HG03442 (cell line): ENCODE results near the gene ZSCAN4.

Experiments
- ATAC-seq: cut with Tn5 transposase; IDR thresholded peaks from one replicate; pipeline ENCODE4 v1.9.1; 2021; ENCODE audit warnings: mild to moderate bottlenecking, moderate library complexity; ENCODE audit not compliant: unreplicated experiment

ZSCAN4 gene

DNA sequence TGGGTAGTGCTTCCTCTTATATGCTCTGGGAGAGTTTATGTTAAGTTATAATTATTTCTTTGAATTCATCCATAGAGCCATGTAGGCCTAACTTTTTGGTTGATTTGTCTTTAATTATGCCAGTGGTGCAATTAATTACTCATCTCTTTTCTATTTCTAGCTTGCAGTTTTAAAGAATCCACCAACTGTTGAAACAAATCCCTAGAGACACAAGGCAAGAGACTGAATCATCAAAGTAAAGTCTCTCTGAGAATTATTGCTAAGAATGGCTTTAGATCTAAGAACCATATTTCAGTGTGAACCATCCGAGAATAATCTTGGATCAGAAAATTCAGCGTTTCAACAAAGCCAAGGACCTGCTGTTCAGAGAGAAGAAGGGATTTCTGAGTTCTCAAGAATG is 7.1 kb downstream of the ZSCAN4 start:
- ATAC-seq, result no peak

DNA sequence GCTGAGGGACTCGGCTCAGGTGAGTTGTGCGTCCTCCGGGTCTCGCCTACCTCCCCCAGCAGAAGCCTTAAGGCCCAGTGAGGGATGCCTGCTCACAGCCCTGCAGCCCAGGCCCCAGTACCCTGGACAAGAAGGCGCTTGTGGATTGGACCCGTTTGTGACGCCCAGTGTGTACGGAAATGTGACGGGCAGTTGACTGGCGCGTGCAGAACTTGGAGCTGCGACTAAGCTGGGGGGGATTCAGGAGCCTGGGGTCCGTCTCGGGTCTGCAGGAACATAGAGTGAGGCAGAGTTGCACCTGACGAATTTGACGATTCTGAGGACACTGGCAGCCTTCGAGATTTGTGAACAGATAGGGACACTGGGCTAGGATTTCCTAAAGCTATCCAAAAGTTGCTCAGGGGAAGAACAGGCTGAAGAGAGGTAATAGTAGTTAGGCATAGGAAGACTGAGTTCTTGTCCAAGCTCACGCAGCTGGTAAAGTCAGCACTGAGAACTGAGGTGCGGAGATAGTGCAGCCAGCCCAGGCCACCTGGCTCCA is 13.6 kb downstream of the ZSCAN4 start:
- no peak for ATAC-seq

DNA sequence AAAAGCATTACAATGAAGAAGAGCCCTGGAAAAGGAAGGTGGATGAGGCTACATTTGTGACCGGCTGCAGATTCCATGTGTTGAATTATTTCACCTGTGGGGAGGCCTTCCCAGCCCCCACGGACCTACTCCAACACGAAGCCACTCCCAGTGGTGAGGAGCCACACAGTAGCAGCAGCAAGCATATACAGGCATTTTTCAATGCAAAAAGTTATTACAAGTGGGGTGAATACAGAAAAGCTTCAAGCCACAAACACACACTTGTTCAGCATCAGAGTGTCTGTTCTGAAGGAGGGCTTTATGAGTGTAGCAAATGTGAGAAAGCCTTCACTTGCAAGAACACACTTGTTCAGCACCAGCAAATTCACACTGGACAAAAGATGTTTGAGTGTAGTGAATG is 18.0 kb downstream of the ZSCAN4 start:
- no peak for ATAC-seq

DNA sequence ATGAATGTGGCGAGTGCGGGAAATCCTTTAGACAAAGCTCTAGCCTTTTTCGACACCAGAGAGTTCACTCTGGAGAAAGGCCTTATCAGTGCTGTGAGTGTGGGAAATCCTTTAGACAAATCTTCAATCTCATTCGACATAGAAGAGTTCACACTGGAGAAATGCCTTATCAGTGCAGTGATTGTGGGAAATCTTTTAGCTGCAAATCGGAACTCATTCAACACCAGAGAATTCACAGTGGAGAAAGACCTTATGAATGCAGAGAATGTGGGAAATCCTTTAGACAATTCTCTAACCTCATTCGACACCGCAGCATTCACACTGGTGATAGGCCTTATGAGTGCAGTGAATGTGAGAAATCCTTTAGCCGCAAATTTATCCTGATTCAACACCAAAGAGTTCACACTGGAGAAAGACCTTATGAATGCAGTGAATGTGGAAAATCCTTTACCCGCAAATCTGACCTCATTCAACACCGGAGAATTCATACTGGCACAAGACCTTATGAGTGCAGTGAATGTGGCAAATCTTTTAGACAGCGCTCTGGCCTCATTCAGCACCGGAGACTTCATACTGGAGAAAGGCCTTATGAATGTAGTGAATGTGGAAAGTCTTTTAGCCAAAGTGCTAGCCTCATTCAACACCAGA is 18.8 kb downstream of the ZSCAN4 start:
- ATAC-seq, result no peak

DNA sequence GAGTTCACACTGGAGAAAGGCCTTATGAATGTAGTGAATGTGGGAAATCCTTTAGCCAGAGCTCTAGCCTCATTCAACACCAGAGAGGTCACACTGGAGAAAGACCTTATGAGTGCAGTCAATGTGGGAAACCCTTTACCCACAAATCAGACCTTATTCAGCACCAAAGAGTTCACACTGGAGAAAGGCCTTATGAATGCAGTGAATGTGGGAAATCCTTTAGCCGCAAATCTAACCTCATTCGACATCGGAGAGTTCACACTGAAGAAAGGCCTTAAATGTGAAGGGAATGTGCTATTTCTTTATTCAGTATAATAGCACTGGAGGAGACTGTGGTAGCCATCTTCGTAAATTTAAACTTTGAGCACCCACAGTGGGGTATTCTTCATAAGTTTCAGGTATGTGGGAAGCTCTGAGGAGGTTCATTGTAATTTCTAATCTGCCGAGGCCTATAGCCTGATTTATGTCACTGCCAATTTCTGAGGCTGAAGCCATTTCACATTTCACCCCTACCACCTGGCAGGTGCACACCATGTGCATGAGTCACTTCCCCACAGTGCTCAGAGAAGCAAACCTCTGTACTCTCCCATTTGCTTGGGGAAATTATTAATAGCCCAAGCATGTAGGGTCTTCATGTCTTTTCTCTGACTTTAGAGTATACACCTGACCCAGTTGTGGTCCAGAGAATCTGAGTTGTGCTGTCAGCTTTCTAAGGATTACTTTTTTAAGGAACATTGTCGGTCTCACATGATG is 19.5 kb downstream of the ZSCAN4 start:
- no peak for ATAC-seq

DNA sequence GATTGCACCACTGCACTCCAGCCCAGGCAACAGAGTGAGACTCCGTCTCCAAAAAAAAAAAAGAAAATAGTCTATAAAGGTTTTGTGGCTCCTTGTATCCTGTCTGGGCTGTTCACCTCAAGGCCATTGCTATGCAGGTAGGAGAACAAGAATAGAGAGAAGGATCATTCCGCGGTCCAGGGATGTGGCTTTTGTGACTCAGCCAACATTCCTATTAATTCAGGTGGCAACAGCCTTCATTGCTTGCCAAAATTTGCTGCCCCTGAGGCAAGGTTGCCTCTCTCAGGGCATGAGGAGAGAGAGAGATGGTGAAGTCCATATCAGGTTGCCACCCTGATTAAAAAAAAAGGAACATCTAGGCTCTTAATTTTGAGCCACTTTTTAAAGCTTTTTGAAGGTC is 21.0 kb downstream of the ZSCAN4 start:
- no peak for ATAC-seq

DNA sequence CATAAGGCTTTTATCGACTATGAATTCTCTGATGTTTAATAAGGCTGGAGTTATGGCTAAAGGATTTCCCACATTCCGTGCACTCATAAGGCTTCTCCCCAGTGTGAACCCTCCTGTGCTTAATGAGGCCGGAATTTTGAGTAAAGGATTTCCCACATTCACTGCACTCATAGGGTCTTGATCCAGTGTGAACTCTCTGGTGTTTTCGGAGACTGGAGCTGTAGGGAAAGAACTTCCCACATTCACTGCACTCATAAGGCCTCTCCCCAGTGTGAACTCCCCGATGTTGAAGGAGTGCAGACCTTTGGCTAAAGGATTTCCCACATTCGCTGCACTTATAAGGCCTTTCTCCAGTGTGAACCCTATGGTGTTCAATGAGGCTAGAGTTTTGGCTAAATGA is 32.9 kb downstream of the ZSCAN4 start:
- ATAC-seq, result no peak

DNA sequence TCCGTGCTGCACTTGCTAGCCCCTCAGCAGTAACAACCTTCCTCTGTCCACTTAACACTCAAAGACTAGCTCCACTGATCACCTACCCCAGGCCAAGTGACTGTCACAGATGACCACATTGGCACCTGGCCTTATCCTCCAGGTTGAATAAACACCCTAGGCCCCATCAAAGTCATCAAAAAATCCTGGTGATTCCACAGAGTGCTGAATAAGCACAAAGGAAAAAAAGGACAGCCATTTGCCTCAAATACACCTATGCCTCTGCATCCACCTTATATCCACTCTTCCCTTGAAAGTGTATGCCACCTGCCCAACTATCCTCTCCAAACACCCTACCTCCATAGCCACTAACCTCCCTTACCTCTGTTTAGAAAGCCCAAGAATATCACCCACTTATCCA is 37.6 kb downstream of the ZSCAN4 start:
- ATAC-seq, result no peak

DNA sequence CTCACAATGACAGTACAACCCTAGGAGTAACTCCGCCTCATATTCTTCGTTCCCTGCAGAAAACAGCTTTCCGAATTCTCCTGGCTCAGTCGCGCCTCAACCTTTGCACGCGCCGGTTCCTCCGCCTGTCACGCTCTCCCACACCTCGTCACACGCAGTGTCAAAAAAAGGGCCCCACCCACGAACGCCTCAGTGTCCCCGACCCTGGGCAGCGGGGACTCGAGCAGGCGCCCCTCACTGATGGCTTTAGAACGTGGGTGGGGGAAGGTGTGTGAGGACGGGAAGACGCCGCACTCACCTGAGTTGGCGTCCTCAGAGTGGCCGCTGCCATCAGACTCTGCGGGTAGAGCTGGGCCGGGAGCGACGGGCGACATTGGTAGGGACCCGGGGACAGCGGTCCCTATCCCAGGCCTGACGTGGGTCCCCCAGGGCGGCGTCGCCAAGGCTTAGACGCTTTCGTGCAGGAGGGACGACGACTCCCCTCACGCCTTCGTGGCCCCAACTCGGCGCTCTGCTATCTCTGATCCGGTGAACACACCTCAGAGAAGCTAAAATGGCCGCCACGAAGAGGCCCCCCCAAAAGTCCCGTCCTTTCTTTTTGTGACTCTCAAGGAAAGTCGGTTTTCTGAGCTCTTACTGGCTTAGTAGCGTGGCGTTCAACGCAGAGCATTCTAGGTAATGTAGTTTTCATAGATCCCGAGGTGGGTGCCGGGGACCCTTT is 40.1 kb downstream of the ZSCAN4 start, which contains the start of gene ZNF154:
ZNF154 (minus strand) TSS at position 564 of the 721 bp plus-strand sequence; CDS start at position 331, 233 bp downstream.
- no peak for ATAC-seq

DNA sequence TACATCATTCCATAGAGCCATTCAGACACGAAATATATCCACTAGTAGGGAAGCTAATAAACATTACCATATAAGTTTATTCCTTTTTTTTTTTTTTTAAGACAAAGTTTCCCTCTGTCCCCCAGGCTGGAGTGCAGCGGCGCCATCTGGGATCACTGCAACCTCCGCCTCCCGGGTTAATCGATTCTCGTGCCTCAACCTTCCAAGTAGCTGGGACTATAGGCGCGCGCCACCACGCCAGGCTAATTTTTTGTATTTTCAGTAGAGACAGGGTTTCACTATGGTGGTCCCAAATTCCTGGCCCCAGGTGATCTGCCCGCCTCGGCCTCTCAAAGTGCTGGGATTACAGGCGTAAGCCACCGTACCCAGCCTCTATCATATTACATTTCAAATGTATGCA is 40.9 kb downstream of the ZSCAN4 start:
- ATAC-seq, result no peak

DNA sequence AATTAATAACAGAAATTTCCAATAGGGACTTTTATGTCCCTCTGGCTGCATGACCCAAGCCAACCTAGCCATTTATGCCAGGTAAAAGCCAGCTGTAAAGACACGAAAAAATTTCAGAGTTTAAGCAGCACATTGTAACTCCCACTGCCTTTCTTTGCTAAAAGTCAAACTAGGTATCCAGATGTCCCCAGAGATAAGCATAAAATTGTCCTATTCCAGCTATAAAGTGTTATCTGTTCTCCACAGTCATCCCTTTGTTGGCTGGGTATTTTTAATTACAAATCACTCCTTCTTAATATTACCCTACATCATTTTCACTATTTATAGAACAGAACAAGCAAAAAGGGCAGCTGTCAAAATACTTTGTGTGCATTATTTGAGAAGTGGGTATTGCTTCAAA is 43.5 kb downstream of the ZSCAN4 start:
- ATAC-seq, result no peak

DNA sequence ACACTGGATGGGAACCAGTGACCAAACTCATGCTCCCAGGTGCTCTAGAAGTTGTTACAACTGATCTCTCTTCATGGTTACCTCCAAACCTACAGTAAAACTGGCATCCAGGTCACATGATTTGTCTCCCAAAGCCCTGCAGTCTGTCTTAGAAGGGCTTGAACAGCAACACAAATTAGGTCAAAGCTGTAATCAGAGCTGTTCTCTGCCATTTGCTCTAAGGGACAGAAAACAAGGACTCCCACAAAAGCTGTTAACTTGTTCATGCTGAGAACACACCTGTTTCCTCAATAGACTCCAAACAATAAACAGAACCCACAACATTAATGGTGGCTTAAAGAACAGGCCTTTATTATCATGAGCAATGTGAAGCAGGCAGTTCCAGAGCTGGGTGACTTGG is 50.7 kb downstream of the ZSCAN4 start:
- ATAC-seq, result no peak

DNA sequence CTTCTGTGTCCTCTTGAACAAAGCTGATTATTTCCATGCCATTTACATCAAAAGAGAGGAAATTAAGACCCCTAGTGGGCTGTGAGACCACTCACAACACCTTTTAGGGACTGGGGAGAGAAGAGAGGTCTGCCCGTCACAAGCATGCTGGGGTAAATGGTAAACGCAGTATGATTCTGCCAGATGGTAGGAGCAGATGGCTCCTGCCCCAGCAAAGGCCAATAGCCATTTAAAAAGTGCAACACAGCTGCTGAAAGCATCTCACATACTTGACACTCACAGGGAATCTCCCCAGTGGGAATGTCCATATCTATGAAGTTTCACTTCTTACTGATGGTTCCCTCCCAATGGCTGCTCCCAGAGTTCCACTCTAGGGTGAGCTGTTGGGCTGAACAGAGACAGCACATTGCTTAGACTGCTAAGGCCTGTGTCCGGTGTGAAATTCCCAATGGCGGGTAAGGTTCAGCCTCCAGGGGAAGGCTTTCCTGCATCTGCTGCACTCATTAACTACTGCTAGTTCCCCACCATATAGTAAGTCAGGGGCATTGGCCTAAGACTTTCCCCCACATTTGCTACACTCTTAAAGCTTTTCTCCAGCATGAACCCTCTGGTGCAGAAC is 51.3 kb downstream of the ZSCAN4 start:
- ATAC-seq, result no peak

DNA sequence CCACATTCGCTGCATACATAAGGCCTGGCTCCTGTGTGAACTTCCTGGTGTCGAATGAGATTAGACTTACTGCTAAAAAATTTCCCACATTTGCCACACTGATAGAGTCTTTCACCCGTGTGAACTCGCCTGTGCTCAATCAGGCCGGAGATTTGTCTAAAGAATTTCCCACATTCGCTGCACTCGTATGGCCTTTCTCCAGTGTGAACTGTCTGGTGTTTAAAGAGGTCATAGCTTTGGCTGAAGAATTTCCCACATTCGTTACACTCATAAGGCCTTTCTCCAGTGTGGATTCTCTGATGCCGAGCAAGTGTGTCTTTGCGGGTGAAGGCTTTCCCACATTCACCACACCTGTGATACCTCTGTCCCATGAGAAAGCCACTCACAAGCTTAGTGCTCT is 52.1 kb downstream of the ZSCAN4 start:
- no peak for ATAC-seq
